ENCODE data around the gene LHFPL6. TPM values are rescaled to one million over a fixed set of nuclear protein-coding genes. Genes with fewer than 3 reads are reported as not detected.

Gene LHFPL6
- total and polyA plus RNA-seq, 4 donors, result 22.7 to 115 (median 36.1) TPM

DNA sequence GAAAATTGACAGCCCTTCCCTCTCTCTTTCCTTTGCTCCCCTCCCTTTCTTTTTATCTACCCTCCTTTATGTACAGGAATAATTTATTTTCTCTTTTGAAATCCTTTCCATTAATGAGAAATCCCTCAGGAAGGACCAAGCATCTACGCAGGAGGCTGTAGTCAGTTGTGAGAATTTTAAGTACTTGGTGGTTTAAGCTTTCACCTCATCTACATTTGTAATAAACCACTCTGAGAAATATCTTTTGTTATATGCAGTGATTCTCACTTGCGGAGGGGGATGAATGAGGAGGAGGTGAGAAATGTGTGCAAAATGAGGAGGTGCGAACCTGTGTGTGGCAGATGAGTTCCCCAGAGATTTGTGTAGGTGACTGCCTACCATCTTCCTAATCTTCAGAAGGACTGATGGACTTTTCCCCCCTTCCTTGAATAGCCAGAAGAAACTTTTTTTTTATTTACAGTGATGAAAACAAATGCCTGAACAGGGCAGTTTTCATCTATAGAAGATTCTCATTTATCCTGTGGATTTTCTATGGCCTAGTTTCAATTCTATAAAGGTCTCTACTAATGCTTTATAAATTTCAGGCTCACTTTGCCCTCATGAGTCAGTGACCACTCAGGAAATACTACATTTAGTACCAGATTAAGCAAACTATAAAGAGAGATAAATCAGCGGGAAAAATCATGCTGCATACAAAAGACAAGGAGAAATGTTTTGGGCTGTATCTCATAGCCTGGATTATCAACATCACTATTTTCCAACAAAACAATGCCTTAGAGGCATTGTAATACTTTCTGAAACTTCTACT lies 118.3 kb downstream of the LHFPL6 start:
- no peak overlapping the region for H3K9ac ChIP-seq (ENCODE audit: insufficient read depth in 1 of 2, low read length in 2 of 2)
- no peak for DNase-seq
- 91 to 92% methylated on average over 4 of the region's 4 CpGs for WGBS, 2 donors
- TF ChIP-seq, protein P1, sequence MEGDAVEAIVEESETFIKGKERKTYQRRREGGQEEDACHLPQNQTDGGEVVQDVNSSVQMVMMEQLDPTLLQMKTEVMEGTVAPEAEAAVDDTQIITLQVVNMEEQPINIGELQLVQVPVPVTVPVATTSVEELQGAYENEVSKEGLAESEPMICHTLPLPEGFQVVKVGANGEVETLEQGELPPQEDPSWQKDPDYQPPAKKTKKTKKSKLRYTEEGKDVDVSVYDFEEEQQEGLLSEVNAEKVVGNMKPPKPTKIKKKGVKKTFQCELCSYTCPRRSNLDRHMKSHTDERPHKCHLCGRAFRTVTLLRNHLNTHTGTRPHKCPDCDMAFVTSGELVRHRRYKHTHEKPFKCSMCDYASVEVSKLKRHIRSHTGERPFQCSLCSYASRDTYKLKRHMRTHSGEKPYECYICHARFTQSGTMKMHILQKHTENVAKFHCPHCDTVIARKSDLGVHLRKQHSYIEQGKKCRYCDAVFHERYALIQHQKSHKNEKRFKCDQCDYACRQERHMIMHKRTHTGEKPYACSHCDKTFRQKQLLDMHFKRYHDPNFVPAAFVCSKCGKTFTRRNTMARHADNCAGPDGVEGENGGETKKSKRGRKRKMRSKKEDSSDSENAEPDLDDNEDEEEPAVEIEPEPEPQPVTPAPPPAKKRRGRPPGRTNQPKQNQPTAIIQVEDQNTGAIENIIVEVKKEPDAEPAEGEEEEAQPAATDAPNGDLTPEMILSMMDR (IDR thresholded peaks at IDR 0.05; ENCODE audit: control extremely low read depth, extremely low read depth), result no peak
- ATAC-seq (ENCODE audit: insufficient read depth, low FRiP score), result no peak
- H3K36me3 ChIP-seq (ENCODE audit: control insufficient read depth in 4 of 4, insufficient read depth in 4 of 4, low read length in 4 of 4), result peaks cover 0 to 7% (median 0%) of the 10 kb centered on the region in 4 donors
- peaks cover under 1 to 34% (median 3%) of the 10 kb centered on the region in 5 donors for H3K4me1 ChIP-seq (ENCODE audit: control insufficient read depth in 5 of 5, insufficient read depth in 5 of 5, low read length in 5 of 5)
- no peak overlapping the region for H3K4me3 ChIP-seq
- no peaks in the 10 kb centered on the region for H3K27me3 ChIP-seq (ENCODE audit: control insufficient read depth in 3 of 3, insufficient read depth in 3 of 3, low read length in 2 of 3)
- H3K27ac ChIP-seq (ENCODE audit: low read depth in 1 of 2, low read length in 1 of 2), result no peak overlapping the region
- no peaks in the 10 kb centered on the region for H3K9me3 ChIP-seq (ENCODE audit: control insufficient read depth in 4 of 4, insufficient read depth in 3 of 4, low read length in 3 of 4)

- H3K36me3 ChIP-seq (ENCODE audit: control insufficient read depth in 4 of 4, insufficient read depth in 4 of 4, low read length in 4 of 4), result peaks cover 0 to 4% (median 0%) of the 10 kb centered on the region in 4 donors
- no peak overlapping the region for H3K4me3 ChIP-seq
- H3K27ac ChIP-seq (ENCODE audit: low read depth in 1 of 2, low read length in 1 of 2), result peak overlapping the region in 1 of 2 donors; percentile 49
- no peak for DNase-seq
- peaks cover 1 to 39% (median 6%) of the 10 kb centered on the region in 5 donors for H3K4me1 ChIP-seq (ENCODE audit: control insufficient read depth in 5 of 5, insufficient read depth in 5 of 5, low read length in 5 of 5)
- H3K9ac ChIP-seq (ENCODE audit: insufficient read depth in 1 of 2, low read length in 2 of 2), result no peak overlapping the region
- H3K27me3 ChIP-seq (ENCODE audit: control insufficient read depth in 3 of 3, insufficient read depth in 3 of 3, low read length in 2 of 3), result no peaks in the 10 kb centered on the region
- no peaks in the 10 kb centered on the region for H3K9me3 ChIP-seq (ENCODE audit: control insufficient read depth in 4 of 4, insufficient read depth in 3 of 4, low read length in 3 of 4)
- ATAC-seq (ENCODE audit: insufficient read depth, low FRiP score), result no peak
- TF ChIP-seq, protein P1 (IDR thresholded peaks at IDR 0.05; ENCODE audit: control extremely low read depth, extremely low read depth), result no peak
These were observed 119.7 kb downstream of the LHFPL6 start for GRCh38 chr13:39483326-39483725.

- no peaks in the 10 kb centered on the region for H3K9me3 ChIP-seq (ENCODE audit: control insufficient read depth in 4 of 4, insufficient read depth in 3 of 4, low read length in 3 of 4)
- TF ChIP-seq, protein P1 (IDR thresholded peaks at IDR 0.05; ENCODE audit: control extremely low read depth, extremely low read depth), result no peak
- no peaks in the 10 kb centered on the region for H3K27me3 ChIP-seq (ENCODE audit: control insufficient read depth in 3 of 3, insufficient read depth in 3 of 3, low read length in 2 of 3)
- H3K27ac ChIP-seq (ENCODE audit: low read depth in 1 of 2, low read length in 1 of 2), result peak overlapping the region in 1 of 2 donors; percentile 46
- H3K4me1 ChIP-seq (ENCODE audit: control insufficient read depth in 5 of 5, insufficient read depth in 5 of 5, low read length in 5 of 5), result peaks cover 3 to 29% (median 7%) of the 10 kb centered on the region in 5 donors
- ATAC-seq (ENCODE audit: insufficient read depth, low FRiP score) (no peak), DNase-seq (no peak)
- H3K4me3 ChIP-seq, result no peak overlapping the region
- H3K36me3 ChIP-seq (ENCODE audit: control insufficient read depth in 4 of 4, insufficient read depth in 4 of 4, low read length in 4 of 4), result peaks cover 0 to 4% (median 0%) of the 10 kb centered on the region in 4 donors
- no peak overlapping the region for H3K9ac ChIP-seq (ENCODE audit: insufficient read depth in 1 of 2, low read length in 2 of 2)
- 71 to 84% methylated on average over 3 of the region's 3 CpGs for WGBS, 2 donors
These were observed 121.5 kb downstream of the LHFPL6 start for GRCh38 chr13:39481491-39481890.

Data from lung (tissue), 12 donors.